Heart right ventricle (tissue), 16 donors: ENCODE data around the gene USH2A. TPM values are rescaled to one million over a fixed set of nuclear protein-coding genes. Genes with fewer than 3 reads are reported as not detected.
A peak's percentile ranks its signal among the peaks of the same experiment; 100 is the strongest.

Experiments used
- ATAC-seq, 8 donors: fragments of 200-7000 bp; cut with Tn5 transposase; one replicate each; pipeline ENCODE4 v1.9.1; 2020; ENCODE audit warnings: mild to moderate bottlenecking in 8 of 8, moderate library complexity in 8 of 8, moderate number of reproducible peaks in 1 of 8
- DNase-seq, 2 donors: peaks; one replicate each; pipeline ENCODE4 v3.0.0-alpha.2; 2020
- H3K27ac ChIP-seq, 10 donors: fragments of 200-600 bp; sonication (generic) in 2 of 10; one replicate each; pipeline versions ENCODE4 v1.5.0 to v1.8.0; 2020 to 2022; ENCODE audit warnings: mild to moderate bottlenecking in 3 of 10
- H3K27me3 ChIP-seq, 7 donors: fragments of 200-600 bp; one replicate each; pipeline ENCODE4 v1.8.0; 2021 to 2022; ENCODE audit warnings: mild to moderate bottlenecking in 2 of 7
- H3K36me3 ChIP-seq, 9 donors: fragments of 200-600 bp; sonication (generic) in 1 of 9; one replicate each; pipeline versions ENCODE4 v1.5.0 to v1.8.0; 2020 to 2022; ENCODE audit warnings: mild to moderate bottlenecking in 2 of 9
- H3K4me1 ChIP-seq, 9 donors: fragments of 200-600 bp; sonication (generic) in 1 of 9; one replicate each; pipeline versions ENCODE4 v1.5.0 to v1.8.0; 2020 to 2022; ENCODE audit warnings: mild to moderate bottlenecking in 4 of 9
- H3K4me3 ChIP-seq, 10 donors: fragments of 200-600 bp; sonication (generic) in 2 of 10; one replicate each; pipeline versions ENCODE4 v1.5.0 to v1.8.0; 2020 to 2022; ENCODE audit warnings: mild to moderate bottlenecking in 7 of 10, moderate library complexity in 2 of 10
- H3K9me3 ChIP-seq, 11 donors: fragments of 200-600 bp in 10 of 11; sonication (generic) in 2 of 11; one replicate each; pipeline versions ENCODE4 v1.5.0 to v1.8.0; 2013 to 2022; ENCODE audit warnings: mild to moderate bottlenecking in 2 of 11, control low read depth in 1 of 11, moderate library complexity in 1 of 11
- CTCF ChIP-seq, 9 donors: fragments of 200-600 bp; sonication (generic) in 2 of 9; IDR thresholded peaks; one replicate each; pipeline versions ENCODE4 v1.5.0 to v1.8.0; 2021 to 2022; ENCODE audit warnings: antibody characterized with exemption in 9 of 9, mild to moderate bottlenecking in 5 of 9, moderate library complexity in 1 of 9
- WGBS, 2 donors: extraction: QIAGEN DNeasy Blood & Tissue Kit; methylation state at CpG; one replicate each; pipeline ENCODE4 v1.1.7; 2013; ENCODE audit warnings: inconsistent platforms in 1 of 2; 5-methylcytosine and 5-hydroxymethylcytosine counted together
- intact Hi-C, 10 donors: fragments of 100-400 bp; cut with DNase I; formaldehyde crosslinking; loops; one replicate each; pipeline versions ENCODE4 v1.11.1 to v1.14.2; 2022
- polyA plus RNA-seq, 2 donors: library from polyadenylated mRNA; stranded (reverse); fragments of 200-250 nt; gene quantifications; one replicate each; pipeline ENCODE4 v1.2.3, GENCODE V29; 2013
- total RNA-seq, 10 donors: library from RNA; stranded (reverse); fragmentation: NEBNext Ultra II Directional in 3 of 10; extraction: Animal tissue kit (Norgen Biotek cat#: 25700) in 3 of 10; gene quantifications; one replicate each; pipeline versions ENCODE4 v1.2.1 to v1.2.4, GENCODE V29; 2021 to 2023
- donor health status: Arrhythmogenic right ventricular cardiomyopathy.
- donor health status: ischemic (EF 13 %, LVEDD 7.1; RV severe dilation, severe dysfunction).
- donor health status: healthy with polysubstance abuse.
- donor health status: DM: no; HTN: yes; CAD: no.
- donor health status: DM: no; HTN: no; CAD: no.
- donor health status: ischemic (EF 25% LVEDD 6.9; RV normal size, moderate dysfunction).
- donor health status: ischemic (EF 25% LVEDD 5.7; RV mildly dilated, moderate dysfunction).
- donor health status: healthy.
- donor health status: DM: yes; HTN: yes; CAD: no.
- donor health status: Ischemic cardiomyopathy.
- donor health status: ischemic (EF 35%, LVEDD 5.7; RV mildly dilated, moderate dysfunction).
- donor health status: nonischemic (EF 11% LVEDD 7.7; RV severe dilation, severe dysfunction).
- donor health status: DM: yes; HTN: yes; CAD: no.
- donor health status: PGD.
- donor health status: ischemic (EF 29% LVEDD 5.4; RV normal size, mild dysfunction).
- donor health status: nonischemic (EF 23%, LVEDD 6.1; RV moderate dilation, normal function).

The USH2A gene
- total and polyA plus RNA-seq, 12 donors: 0.01 to 4.9 (median 3.6) TPM

- TF ChIP-seq CTCF (IDR thresholded peaks at IDR 0.05): no peak
- H3K4me1 ChIP-seq: peaks cover 0 to 9% (median 0%) of the 10 kb centered on the region in 9 donors
- no peaks in the 10 kb centered on the region for H3K36me3 ChIP-seq
- no peak overlapping the region for H3K4me3 ChIP-seq
- ATAC-seq: no peak
- H3K9me3 ChIP-seq: no peaks in the 10 kb centered on the region
- H3K27me3 ChIP-seq: no peaks in the 10 kb centered on the region
- DNase-seq: no peak
- H3K27ac ChIP-seq: no peak overlapping the region
- intact Hi-C loops: no loop called here
- WGBS, 2 donors: 95 to 97% methylated on average over 2 of the region's 2 CpGs
Measured at GRCh38 chr1:216222288-216222687, 201.0 kb downstream of the USH2A start.

GRCh38 chr1:216221260-216221700 lies 202.0 kb downstream of the USH2A start:
- WGBS, 2 donors: 2 to 3% methylated on average over 6 of the region's 6 CpGs
- peak; percentile 17 to 72 (median 57) for TF ChIP-seq CTCF (IDR thresholded peaks at IDR 0.05)
- no peak overlapping the region for H3K27ac ChIP-seq
- DNase-seq (peak in 1 of 2 donors; percentile 31), ATAC-seq (peak; percentile 29 to 83 (median 69))
- H3K4me3 ChIP-seq: peak overlapping the region in 9 of 10 donors; percentile 15 to 58 (median 50)
- H3K27me3 ChIP-seq: no peaks in the 10 kb centered on the region
- intact Hi-C loops: no loop called here
- H3K9me3 ChIP-seq: no peaks in the 10 kb centered on the region
- H3K36me3 ChIP-seq: no peaks in the 10 kb centered on the region
- H3K4me1 ChIP-seq: peaks cover 0 to 9% (median 0%) of the 10 kb centered on the region in 9 donors

GRCh38 chr1:216216305-216216704 lies 206.9 kb downstream of the USH2A start:
- Histone ChIP-seq H3K4me1 (peaks cover 0 to under 1% (median 0%) of the 10 kb centered on the region in 9 donors), H3K27ac (no peak overlapping the region), H3K4me3 (no peak overlapping the region), H3K36me3 (no peaks in the 10 kb centered on the region), H3K9me3 (no peaks in the 10 kb centered on the region), H3K27me3 (no peaks in the 10 kb centered on the region)
- DNase-seq (no peak), ATAC-seq (no peak)
- no peak for TF ChIP-seq CTCF (IDR thresholded peaks at IDR 0.05)
- 50 to 55% methylated on average over 3 of the region's 3 CpGs for WGBS, 2 donors
- intact Hi-C loops: no loop called here

- no peak overlapping the region for H3K27ac ChIP-seq
- DNase-seq (no peak), ATAC-seq (no peak)
- intact Hi-C loops: no loop called here
- H3K4me3 ChIP-seq: no peak overlapping the region
- no peaks in the 10 kb centered on the region for H3K4me1 ChIP-seq
- H3K27me3 ChIP-seq: no peaks in the 10 kb centered on the region
- H3K9me3 ChIP-seq: no peaks in the 10 kb centered on the region
- H3K36me3 ChIP-seq: no peaks in the 10 kb centered on the region
- no peak for TF ChIP-seq CTCF (IDR thresholded peaks at IDR 0.05)
Measured at GRCh38 chr1:216215169-216215568, 208.1 kb downstream of the USH2A start.
